ENCODE results near the gene ODAM. TPM values are rescaled to one million over a fixed set of nuclear protein-coding genes. Genes with fewer than 3 reads are reported as not detected.
"Not testable (repeated sequence)": the region's sequence is repeated elsewhere in the genome, so short reads cannot be mapped to it uniquely, and the experiment has no call there.

Gene ODAM
- total and polyA plus RNA-seq, 12 donors, result 0.03 TPM; not detected in 11

- Histone ChIP-seq H3K4me1 (no peaks in the 10 kb centered on the region), H3K27ac (no peak within 1 kb of the TSS), H3K9me3 (no peaks in the 10 kb centered on the region), H3K27me3 (no peaks in the 10 kb centered on the region), H3K36me3 (no peaks in the 10 kb centered on the region), H3K4me3 (no peak within 1 kb of the TSS)
- no peak for ATAC-seq
- 59 to 63% methylated on average over 2 of the region's 2 CpGs for WGBS, 2 donors
- TF ChIP-seq CTCF (IDR thresholded peaks at IDR 0.05), result no peak
- no peak for DNase-seq
- intact Hi-C loops (cut with DNase I), result no loop called here
Observed at GRCh38 chr4:70225824-70226223, 30.3 kb downstream of the ODAM start, which contains the start of gene FDCSP. TSS of gene FDCSP (plus strand) at chr4:70226124. CDS start at chr4:70231195, 5,071 bp downstream.

- Histone ChIP-seq H3K27ac (no peak overlapping the region), H3K4me3 (no peak overlapping the region), H3K27me3 (no peaks in the 10 kb centered on the region), H3K36me3 (no peaks in the 10 kb centered on the region), H3K9me3 (no peaks in the 10 kb centered on the region), H3K4me1 (no peaks in the 10 kb centered on the region)
- DNase-seq (no peak), ATAC-seq (no peak)
- 69 to 80% methylated on average over 1 of the region's 1 CpG for WGBS, 2 donors
- intact Hi-C loops (cut with DNase I), result no loop called here
- no peak for TF ChIP-seq CTCF (IDR thresholded peaks at IDR 0.05)
Observed at GRCh38 chr4:70236125-70236524, 40.6 kb downstream of the ODAM start.

- H3K27ac ChIP-seq, result no peak overlapping the region
- no peaks in the 10 kb centered on the region for H3K36me3 ChIP-seq
- TF ChIP-seq CTCF (IDR thresholded peaks at IDR 0.05), result no peak
- H3K4me3 ChIP-seq, result no peak overlapping the region
- no peak for DNase-seq
- H3K27me3 ChIP-seq, result no peaks in the 10 kb centered on the region
- no peaks in the 10 kb centered on the region for H3K9me3 ChIP-seq
- 42 to 46% methylated on average over 3 of the region's 3 CpGs for WGBS, 2 donors
- ATAC-seq, result no peak
- intact Hi-C loops (cut with DNase I), result no loop called here
- H3K4me1 ChIP-seq, result no peaks in the 10 kb centered on the region
Observed at GRCh38 chr4:70239131-70239883, 43.8 kb downstream of the ODAM start.

- H3K4me3 ChIP-seq, result no peak overlapping the region
- H3K9me3 ChIP-seq, result no peaks in the 10 kb centered on the region
- DNase-seq, result no peak
- H3K27me3 ChIP-seq, result no peaks in the 10 kb centered on the region
- WGBS, 2 donors, result 55 to 62% methylated on average over 5 of the region's 5 CpGs
- ATAC-seq, result no peak
- H3K4me1 ChIP-seq, result no peaks in the 10 kb centered on the region
- no peak for TF ChIP-seq CTCF (IDR thresholded peaks at IDR 0.05)
- intact Hi-C loops (cut with DNase I), result no loop called here
- H3K36me3 ChIP-seq, result no peaks in the 10 kb centered on the region
- no peak overlapping the region for H3K27ac ChIP-seq
Observed at GRCh38 chr4:70239884-70240591, 44.5 kb downstream of the ODAM start.

- ATAC-seq; intact Hi-C loops (cut with DNase I); H3K27me3 ChIP-seq; H3K36me3 ChIP-seq; H3K4me3 ChIP-seq; DNase-seq; H3K9me3 ChIP-seq; H3K4me1 ChIP-seq; H3K27ac ChIP-seq: not testable (repeated sequence)
- WGBS, 2 donors, result 88 to 91% methylated on average over 2 to 3 of the region's 3 CpGs
Observed at GRCh38 chr4:70242297-70242696, 46.8 kb downstream of the ODAM start, which contains the start of gene CSN3. TSS of gene CSN3 (plus strand) at chr4:70242597. CDS start at chr4:70244820, 2,223 bp downstream.

All from heart right ventricle (tissue), 16 donors.